Mucosa of rectum (tissue), 2 donors: ENCODE measurements around the gene DDX5.
A peak's percentile ranks its signal among the peaks of the same experiment; 100 is the strongest.

Experiments
- H3K27ac ChIP-seq, 2 donors: one replicate each; pipeline ENCODE4 v1.7.0; 2013; ENCODE audit warnings: inconsistent platforms in 2 of 2, low read depth in 2 of 2, low read length in 2 of 2
- H3K27me3 ChIP-seq, 2 donors: one replicate each; pipeline ENCODE4 v1.7.0; 2013; ENCODE audit warnings: low read length in 2 of 2; ENCODE audit not compliant: control insufficient read depth in 2 of 2, insufficient read depth in 2 of 2
- H3K36me3 ChIP-seq, 2 donors: one replicate each; pipeline ENCODE4 v1.7.0; 2013; ENCODE audit warnings: low read length in 2 of 2; ENCODE audit not compliant: control insufficient read depth in 2 of 2, insufficient read depth in 2 of 2
- H3K4me1 ChIP-seq, 2 donors: one replicate each; pipeline ENCODE4 v1.7.0; 2013; ENCODE audit warnings: low read length in 2 of 2, mild to moderate bottlenecking in 1 of 2; ENCODE audit not compliant: control insufficient read depth in 2 of 2, insufficient read depth in 2 of 2
- H3K4me3 ChIP-seq, 2 donors: one replicate each; pipeline ENCODE4 v1.7.0; 2013; ENCODE audit warnings: low read length in 2 of 2
- H3K9ac ChIP-seq, 2 donors: one replicate each; pipeline ENCODE4 v1.7.0; 2013; ENCODE audit warnings: low read length in 2 of 2, low read depth in 1 of 2, mild to moderate bottlenecking in 1 of 2
- H3K9me3 ChIP-seq, 2 donors: one replicate each; pipeline ENCODE4 v1.7.0; 2013; ENCODE audit warnings: low read length in 2 of 2; ENCODE audit not compliant: control insufficient read depth in 2 of 2
- donor health status: healthy.
- donor health status: Normal muscosa, but diverticular disease.

Gene DDX5

GRCh38 chr17:64506201-64506575 is at the start of gene DDX5:
DDX5 (minus strand) TSS chr17:64506289; CDS start chr17:64506119, 170 bp downstream.
- H3K9me3 ChIP-seq, result no peaks in the 10 kb centered on the region
- H3K4me3 ChIP-seq, result peak within 1 kb of the TSS; percentile 93 to 99
- H3K4me1 ChIP-seq, result peaks cover 28% of the 10 kb centered on the region in 2 donors
- peak within 1 kb of the TSS; percentile 100 for H3K9ac ChIP-seq
- peak within 1 kb of the TSS; percentile 99 to 100 for H3K27ac ChIP-seq
- H3K27me3 ChIP-seq, result no peaks in the 10 kb centered on the region
- H3K36me3 ChIP-seq, result peaks cover 43 to 48% of the 10 kb centered on the region in 2 donors

- no peaks in the 10 kb centered on the region for H3K4me1 ChIP-seq
- no peak overlapping the region for H3K4me3 ChIP-seq
- no peak overlapping the region for H3K9ac ChIP-seq
- H3K36me3 ChIP-seq, result peaks cover 19 to 31% of the 10 kb centered on the region in 2 donors
- H3K27me3 ChIP-seq, result no peaks in the 10 kb centered on the region
- H3K27ac ChIP-seq, result no peak overlapping the region
- H3K9me3 ChIP-seq, result no peaks in the 10 kb centered on the region
Observed at GRCh38 chr17:64555281-64555680, 49.2 kb upstream of the DDX5 start.

GRCh38 chr17:64554028-64554637 is 48.0 kb upstream of the DDX5 start:
- H3K4me3 ChIP-seq, result no peak overlapping the region
- peaks cover 19 to 32% of the 10 kb centered on the region in 2 donors for H3K36me3 ChIP-seq
- no peaks in the 10 kb centered on the region for H3K4me1 ChIP-seq
- no peaks in the 10 kb centered on the region for H3K9me3 ChIP-seq
- no peak overlapping the region for H3K27ac ChIP-seq
- no peaks in the 10 kb centered on the region for H3K27me3 ChIP-seq
- no peak overlapping the region for H3K9ac ChIP-seq

GRCh38 chr17:64551461-64551860 is 45.4 kb upstream of the DDX5 start:
- Histone ChIP-seq H3K9me3 (no peaks in the 10 kb centered on the region), H3K27me3 (no peaks in the 10 kb centered on the region), H3K27ac (no peak overlapping the region), H3K4me1 (no peaks in the 10 kb centered on the region), H3K9ac (no peak overlapping the region), H3K36me3 (peaks cover 21 to 32% of the 10 kb centered on the region in 2 donors), H3K4me3 (no peak overlapping the region)

- Histone ChIP-seq H3K4me1 (no peaks in the 10 kb centered on the region), H3K9ac (no peak overlapping the region), H3K36me3 (peaks cover 27 to 35% of the 10 kb centered on the region in 2 donors), H3K4me3 (no peak overlapping the region), H3K9me3 (no peaks in the 10 kb centered on the region), H3K27ac (no peak overlapping the region), H3K27me3 (no peaks in the 10 kb centered on the region)
Observed at GRCh38 chr17:64547319-64547718, 41.2 kb upstream of the DDX5 start.

GRCh38 chr17:64546716-64547115 is 40.6 kb upstream of the DDX5 start:
- H3K9ac ChIP-seq, result no peak overlapping the region
- H3K4me1 ChIP-seq, result no peaks in the 10 kb centered on the region
- H3K27me3 ChIP-seq, result no peaks in the 10 kb centered on the region
- H3K9me3 ChIP-seq, result no peaks in the 10 kb centered on the region
- no peak overlapping the region for H3K4me3 ChIP-seq
- no peak overlapping the region for H3K27ac ChIP-seq
- H3K36me3 ChIP-seq, result peaks cover 27 to 40% of the 10 kb centered on the region in 2 donors

- no peak overlapping the region for H3K9ac ChIP-seq
- peaks cover 22 to 48% of the 10 kb centered on the region in 2 donors for H3K36me3 ChIP-seq
- no peak overlapping the region for H3K4me3 ChIP-seq
- no peak overlapping the region for H3K27ac ChIP-seq
- no peaks in the 10 kb centered on the region for H3K27me3 ChIP-seq
- H3K4me1 ChIP-seq, result no peaks in the 10 kb centered on the region
- H3K9me3 ChIP-seq, result no peaks in the 10 kb centered on the region
Observed at GRCh38 chr17:64544742-64545141, 38.7 kb upstream of the DDX5 start.

- Histone ChIP-seq H3K4me1 (no peaks in the 10 kb centered on the region), H3K27ac (no peak overlapping the region), H3K4me3 (no peak overlapping the region), H3K9me3 (peaks cover 0 to 2% of the 10 kb centered on the region in 2 donors), H3K36me3 (peaks cover 36 to 43% of the 10 kb centered on the region in 2 donors), H3K9ac (no peak overlapping the region), H3K27me3 (no peaks in the 10 kb centered on the region)
Observed at GRCh38 chr17:64540118-64540776, 34.2 kb upstream of the DDX5 start.

GRCh38 chr17:64538508-64539130 is 32.5 kb upstream of the DDX5 start:
- no peaks in the 10 kb centered on the region for H3K4me1 ChIP-seq
- H3K27ac ChIP-seq, result no peak overlapping the region
- H3K36me3 ChIP-seq, result peaks cover 49 to 52% of the 10 kb centered on the region in 2 donors
- no peak overlapping the region for H3K9ac ChIP-seq
- no peaks in the 10 kb centered on the region for H3K27me3 ChIP-seq
- H3K9me3 ChIP-seq, result peaks cover 0 to 2% of the 10 kb centered on the region in 2 donors
- no peak overlapping the region for H3K4me3 ChIP-seq

- H3K4me3 ChIP-seq, result no peak overlapping the region
- peaks cover 0 to 2% of the 10 kb centered on the region in 2 donors for H3K9me3 ChIP-seq
- H3K27me3 ChIP-seq, result no peaks in the 10 kb centered on the region
- no peak overlapping the region for H3K9ac ChIP-seq
- H3K4me1 ChIP-seq, result no peaks in the 10 kb centered on the region
- no peak overlapping the region for H3K27ac ChIP-seq
- peaks cover 60 to 61% of the 10 kb centered on the region in 2 donors for H3K36me3 ChIP-seq
Observed at GRCh38 chr17:64537488-64537887, 31.4 kb upstream of the DDX5 start.
